ENCODE results near the gene LDLRAD3. TPM values are rescaled to one million over a fixed set of nuclear protein-coding genes. Genes with fewer than 3 reads are reported as not detected.

The LDLRAD3 gene
- total and polyA plus RNA-seq, 4 experiments from 2014 or later = not detected

GRCh38 chr11:36233204-36233603 lies 289.3 kb downstream of the LDLRAD3 start:
- no peak overlapping the region for H3K4me3 ChIP-seq (ENCODE audit: low read length in 2 of 2)
- no peak overlapping the region for H3K27ac Mint-ChIP-seq
- H3K27ac ChIP-seq (ENCODE audit: low read depth, low read length) = no peak overlapping the region
- CTCF ChIA-PET (ENCODE audit: partially characterized antibody) = interaction anchor here (0.7 kb wide), 1 partner anchor 170 kb away, joined by 3 read pairs; no protein-coding TSS in a partner anchor
- intact Hi-C loops (cut with micrococcal nuclease) = no loop called here
- H3K4me3 Mint-ChIP-seq = no peak overlapping the region
- H3K4me1 ChIP-seq (ENCODE audit: insufficient read depth, low read length) = no peaks in the 10 kb centered on the region
- POLR2A ChIA-PET (ENCODE audit: partially characterized antibody) = no interaction called here
- H3K4me1 Mint-ChIP-seq = no peaks in the 10 kb centered on the region
- H3K36me3 ChIP-seq (ENCODE audit: insufficient read depth, low read length) = no peaks in the 10 kb centered on the region
- H3K27me3 ChIP-seq (ENCODE audit: insufficient read depth, low read length) = no peaks in the 10 kb centered on the region
- peaks cover 7 to 12% of the 10 kb centered on the region in 2 donors for H3K27me3 Mint-ChIP-seq
- no peak for DNase-seq
- no peaks in the 10 kb centered on the region for H3K9me3 Mint-ChIP-seq
- H3K36me3 Mint-ChIP-seq = no peaks in the 10 kb centered on the region
- H3K9me3 ChIP-seq (ENCODE audit: control insufficient read depth in 1 of 2, low read length in 2 of 2) = no peaks in the 10 kb centered on the region

GRCh38 chr11:36234825-36235224 lies 291.0 kb downstream of the LDLRAD3 start:
- ChIA-PET POLR2A (ENCODE audit: partially characterized antibody) (no interaction called here), CTCF (ENCODE audit: partially characterized antibody) (no interaction called here)
- H3K9me3 Mint-ChIP-seq = no peaks in the 10 kb centered on the region
- no peaks in the 10 kb centered on the region for H3K27me3 ChIP-seq (ENCODE audit: insufficient read depth, low read length)
- intact Hi-C loops (cut with micrococcal nuclease) = no loop called here
- H3K27ac Mint-ChIP-seq = no peak overlapping the region
- peaks cover 7 to 12% of the 10 kb centered on the region in 2 donors for H3K27me3 Mint-ChIP-seq
- DNase-seq = no peak
- H3K4me1 ChIP-seq (ENCODE audit: insufficient read depth, low read length) = no peaks in the 10 kb centered on the region
- no peak overlapping the region for H3K4me3 Mint-ChIP-seq
- no peak overlapping the region for H3K27ac ChIP-seq (ENCODE audit: low read depth, low read length)
- H3K36me3 Mint-ChIP-seq = no peaks in the 10 kb centered on the region
- H3K4me3 ChIP-seq (ENCODE audit: low read length in 2 of 2) = no peak overlapping the region
- no peaks in the 10 kb centered on the region for H3K4me1 Mint-ChIP-seq
- H3K9me3 ChIP-seq (ENCODE audit: control insufficient read depth in 1 of 2, low read length in 2 of 2) = no peaks in the 10 kb centered on the region
- no peaks in the 10 kb centered on the region for H3K36me3 ChIP-seq (ENCODE audit: insufficient read depth, low read length)

GRCh38 chr11:36235750-36236149 lies 291.9 kb downstream of the LDLRAD3 start:
- Histone ChIP-seq H3K27ac (ENCODE audit: low read depth, low read length) (no peak overlapping the region), H3K4me3 (ENCODE audit: low read length in 2 of 2) (no peak overlapping the region), H3K4me1 (ENCODE audit: insufficient read depth, low read length) (no peaks in the 10 kb centered on the region), H3K36me3 (ENCODE audit: insufficient read depth, low read length) (no peaks in the 10 kb centered on the region), H3K9me3 (ENCODE audit: control insufficient read depth in 1 of 2, low read length in 2 of 2) (no peaks in the 10 kb centered on the region), H3K27me3 (ENCODE audit: insufficient read depth, low read length) (no peaks in the 10 kb centered on the region)
- Mint-ChIP-seq H3K4me1 (no peaks in the 10 kb centered on the region), H3K27me3 (peaks cover 7 to 10% of the 10 kb centered on the region in 2 donors), H3K27ac (no peak overlapping the region), H3K4me3 (no peak overlapping the region), H3K9me3 (no peaks in the 10 kb centered on the region), H3K36me3 (no peaks in the 10 kb centered on the region)
- DNase-seq = no peak
- ChIA-PET POLR2A (ENCODE audit: partially characterized antibody) (no interaction called here), CTCF (ENCODE audit: partially characterized antibody) (no interaction called here)
- intact Hi-C loops (cut with micrococcal nuclease) = no loop called here

DNA sequence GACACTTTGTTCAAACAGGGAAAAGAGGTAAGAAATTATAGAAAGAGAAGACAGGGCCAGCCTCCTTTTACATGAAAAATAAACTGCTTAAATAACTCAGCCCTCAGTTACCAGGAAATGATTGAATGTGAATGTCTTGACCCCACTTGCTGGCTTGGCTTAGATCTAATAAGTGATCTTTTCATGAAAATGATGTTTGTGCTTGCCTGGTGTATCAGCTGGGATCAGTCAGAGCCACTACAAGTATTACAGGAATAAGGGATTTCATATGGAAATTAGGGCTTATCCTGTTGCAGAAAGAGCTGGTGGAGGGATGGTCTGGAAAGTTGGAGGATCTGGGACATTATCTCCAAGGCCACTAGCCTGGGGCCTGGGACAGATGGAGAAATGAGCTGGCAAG lies 293.5 kb downstream of the LDLRAD3 start:
- H3K4me1 Mint-ChIP-seq = no peaks in the 10 kb centered on the region
- H3K4me3 Mint-ChIP-seq = no peak overlapping the region
- no peaks in the 10 kb centered on the region for H3K27me3 ChIP-seq (ENCODE audit: insufficient read depth, low read length)
- H3K36me3 ChIP-seq (ENCODE audit: insufficient read depth, low read length) = no peaks in the 10 kb centered on the region
- no peak for DNase-seq
- H3K27ac Mint-ChIP-seq = no peak overlapping the region
- CTCF ChIA-PET (ENCODE audit: partially characterized antibody) = no interaction called here
- POLR2A ChIA-PET (ENCODE audit: partially characterized antibody) = no interaction called here
- H3K4me3 ChIP-seq (ENCODE audit: low read length in 2 of 2) = no peak overlapping the region
- H3K9me3 Mint-ChIP-seq = no peaks in the 10 kb centered on the region
- H3K9me3 ChIP-seq (ENCODE audit: control insufficient read depth in 1 of 2, low read length in 2 of 2) = no peaks in the 10 kb centered on the region
- no peaks in the 10 kb centered on the region for H3K36me3 Mint-ChIP-seq
- H3K27me3 Mint-ChIP-seq = peaks cover 4 to 12% of the 10 kb centered on the region in 2 donors
- H3K27ac ChIP-seq (ENCODE audit: low read depth, low read length) = no peak overlapping the region
- intact Hi-C loops (cut with micrococcal nuclease) = no loop called here
- no peaks in the 10 kb centered on the region for H3K4me1 ChIP-seq (ENCODE audit: insufficient read depth, low read length)

GRCh38 chr11:36238036-36238631 lies 294.3 kb downstream of the LDLRAD3 start:
- no peaks in the 10 kb centered on the region for H3K36me3 Mint-ChIP-seq
- Histone ChIP-seq H3K4me1 (ENCODE audit: insufficient read depth, low read length) (no peaks in the 10 kb centered on the region), H3K36me3 (ENCODE audit: insufficient read depth, low read length) (no peaks in the 10 kb centered on the region), H3K27me3 (ENCODE audit: insufficient read depth, low read length) (no peaks in the 10 kb centered on the region), H3K4me3 (ENCODE audit: low read length in 2 of 2) (no peak overlapping the region), H3K9me3 (ENCODE audit: control insufficient read depth in 1 of 2, low read length in 2 of 2) (no peaks in the 10 kb centered on the region), H3K27ac (ENCODE audit: low read depth, low read length) (no peak overlapping the region)
- intact Hi-C loops (cut with micrococcal nuclease) = no loop called here
- H3K27me3 Mint-ChIP-seq = peaks cover 5 to 19% of the 10 kb centered on the region in 2 donors
- ChIA-PET CTCF (ENCODE audit: partially characterized antibody) (no interaction called here), POLR2A (ENCODE audit: partially characterized antibody) (no interaction called here)
- no peak overlapping the region for H3K4me3 Mint-ChIP-seq
- no peaks in the 10 kb centered on the region for H3K9me3 Mint-ChIP-seq
- H3K27ac Mint-ChIP-seq = no peak overlapping the region
- no peaks in the 10 kb centered on the region for H3K4me1 Mint-ChIP-seq
- no peak for DNase-seq

DNA sequence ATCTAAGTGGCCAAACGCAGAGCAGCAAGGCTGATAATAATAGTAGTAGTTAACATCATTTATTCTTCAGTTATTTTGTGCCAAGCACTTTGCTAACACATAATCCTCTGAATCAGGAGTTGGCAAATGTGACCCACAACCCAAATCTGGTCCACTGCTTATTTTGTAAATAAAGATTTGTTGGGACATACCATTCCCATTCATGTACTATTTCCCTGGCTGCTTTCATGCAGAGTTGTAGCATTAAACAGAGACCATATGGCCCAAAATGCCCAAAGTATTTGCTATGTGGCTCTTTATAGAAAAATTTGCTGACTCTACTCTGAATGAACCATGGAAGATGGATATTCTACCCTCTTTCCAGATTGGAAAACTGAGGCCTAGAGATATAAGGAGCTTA lies 295.0 kb downstream of the LDLRAD3 start:
- no peaks in the 10 kb centered on the region for H3K36me3 ChIP-seq (ENCODE audit: insufficient read depth, low read length)
- DNase-seq = no peak
- H3K4me3 ChIP-seq (ENCODE audit: low read length in 2 of 2) = no peak overlapping the region
- H3K27ac ChIP-seq (ENCODE audit: low read depth, low read length) = no peak overlapping the region
- H3K9me3 ChIP-seq (ENCODE audit: control insufficient read depth in 1 of 2, low read length in 2 of 2) = no peaks in the 10 kb centered on the region
- Mint-ChIP-seq H3K36me3 (no peaks in the 10 kb centered on the region), H3K4me1 (no peaks in the 10 kb centered on the region), H3K4me3 (no peak overlapping the region), H3K27me3 (peaks cover 5 to 24% of the 10 kb centered on the region in 2 donors), H3K9me3 (no peaks in the 10 kb centered on the region), H3K27ac (no peak overlapping the region)
- intact Hi-C loops (cut with micrococcal nuclease) = no loop called here
- ChIA-PET POLR2A (ENCODE audit: partially characterized antibody) (no interaction called here), CTCF (ENCODE audit: partially characterized antibody) (no interaction called here)
- no peaks in the 10 kb centered on the region for H3K4me1 ChIP-seq (ENCODE audit: insufficient read depth, low read length)
- H3K27me3 ChIP-seq (ENCODE audit: insufficient read depth, low read length) = no peaks in the 10 kb centered on the region

DNA sequence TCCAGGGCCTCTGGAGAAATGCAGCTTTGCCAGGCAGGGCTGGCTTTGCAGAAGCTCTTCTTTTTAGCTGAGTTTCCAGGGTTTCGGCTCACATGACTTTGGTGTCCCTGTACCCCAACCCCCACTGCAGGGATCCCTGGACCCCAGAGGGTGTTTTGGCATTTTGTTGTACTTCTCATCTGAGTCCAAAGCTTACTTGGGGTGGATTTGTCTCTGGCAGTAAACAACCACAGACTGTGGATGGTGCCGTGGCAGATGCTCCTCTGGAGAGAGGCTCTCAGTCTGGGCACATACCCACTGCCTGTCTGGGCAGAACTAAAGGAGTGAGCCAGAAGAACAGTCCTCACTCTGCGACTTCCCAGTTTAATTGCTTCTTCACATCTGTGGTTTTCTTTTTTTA lies 295.8 kb downstream of the LDLRAD3 start:
- no peak overlapping the region for H3K4me3 Mint-ChIP-seq
- ChIA-PET POLR2A (ENCODE audit: partially characterized antibody) (no interaction called here), CTCF (ENCODE audit: partially characterized antibody) (no interaction called here)
- no peaks in the 10 kb centered on the region for H3K36me3 Mint-ChIP-seq
- no peaks in the 10 kb centered on the region for H3K36me3 ChIP-seq (ENCODE audit: insufficient read depth, low read length)
- H3K4me1 Mint-ChIP-seq = no peaks in the 10 kb centered on the region
- H3K9me3 Mint-ChIP-seq = no peaks in the 10 kb centered on the region
- H3K4me3 ChIP-seq (ENCODE audit: low read length in 2 of 2) = no peak overlapping the region
- no peaks in the 10 kb centered on the region for H3K27me3 ChIP-seq (ENCODE audit: insufficient read depth, low read length)
- DNase-seq = no peak
- intact Hi-C loops (cut with micrococcal nuclease) = no loop called here
- peaks cover 5 to 28% of the 10 kb centered on the region in 2 donors for H3K27me3 Mint-ChIP-seq
- H3K4me1 ChIP-seq (ENCODE audit: insufficient read depth, low read length) = no peaks in the 10 kb centered on the region
- no peak overlapping the region for H3K27ac Mint-ChIP-seq
- H3K27ac ChIP-seq (ENCODE audit: low read depth, low read length) = no peak overlapping the region
- H3K9me3 ChIP-seq (ENCODE audit: control insufficient read depth in 1 of 2, low read length in 2 of 2) = no peaks in the 10 kb centered on the region

DNA sequence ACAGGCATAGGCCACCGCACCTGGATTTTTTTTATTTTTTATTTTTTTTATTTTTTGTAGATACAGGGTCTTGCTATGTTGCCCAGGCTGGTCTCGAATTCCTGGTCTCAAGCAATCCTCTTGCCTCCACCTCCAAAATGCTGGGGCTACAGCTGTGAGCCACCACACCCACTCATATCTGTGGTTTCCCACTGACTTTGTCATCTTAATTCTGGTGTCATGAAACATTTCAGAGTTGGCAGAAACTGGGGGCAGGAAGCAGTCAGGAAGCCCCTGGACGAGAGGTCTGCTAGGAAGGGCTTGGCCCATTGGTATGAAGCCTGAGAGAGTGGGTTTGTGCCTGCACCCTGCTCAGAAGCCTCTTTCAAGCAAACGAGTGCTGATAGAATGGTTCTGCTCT lies 296.3 kb downstream of the LDLRAD3 start:
- H3K27ac ChIP-seq (ENCODE audit: low read depth, low read length) = no peak overlapping the region

More for the DNA sequence above, 296.3 kb downstream of the LDLRAD3 start:
- peaks cover 5 to 33% of the 10 kb centered on the region in 2 donors for H3K27me3 Mint-ChIP-seq
- ChIA-PET CTCF (ENCODE audit: partially characterized antibody) (no interaction called here), POLR2A (ENCODE audit: partially characterized antibody) (no interaction called here)
- Histone ChIP-seq H3K36me3 (ENCODE audit: insufficient read depth, low read length) (no peaks in the 10 kb centered on the region), H3K9me3 (ENCODE audit: control insufficient read depth in 1 of 2, low read length in 2 of 2) (no peaks in the 10 kb centered on the region), H3K4me1 (ENCODE audit: insufficient read depth, low read length) (no peaks in the 10 kb centered on the region), H3K4me3 (ENCODE audit: low read length in 2 of 2) (no peak overlapping the region), H3K27me3 (ENCODE audit: insufficient read depth, low read length) (no peaks in the 10 kb centered on the region)
- no peaks in the 10 kb centered on the region for H3K4me1 Mint-ChIP-seq
- H3K36me3 Mint-ChIP-seq = no peaks in the 10 kb centered on the region
- H3K9me3 Mint-ChIP-seq = peaks cover 0 to 4% (median 0%) of the 10 kb centered on the region in 8 donors
- H3K4me3 Mint-ChIP-seq = no peak overlapping the region
- intact Hi-C loops (cut with micrococcal nuclease) = no loop called here
- DNase-seq = no peak
- H3K27ac Mint-ChIP-seq = no peak overlapping the region

All from CD4-positive, alpha-beta memory T cell (primary cell).